ENCODE measurements around the gene MSL2. TPM values are rescaled to one million over a fixed set of nuclear protein-coding genes. Genes with fewer than 3 reads are reported as not detected.

Gene MSL2, protein sequence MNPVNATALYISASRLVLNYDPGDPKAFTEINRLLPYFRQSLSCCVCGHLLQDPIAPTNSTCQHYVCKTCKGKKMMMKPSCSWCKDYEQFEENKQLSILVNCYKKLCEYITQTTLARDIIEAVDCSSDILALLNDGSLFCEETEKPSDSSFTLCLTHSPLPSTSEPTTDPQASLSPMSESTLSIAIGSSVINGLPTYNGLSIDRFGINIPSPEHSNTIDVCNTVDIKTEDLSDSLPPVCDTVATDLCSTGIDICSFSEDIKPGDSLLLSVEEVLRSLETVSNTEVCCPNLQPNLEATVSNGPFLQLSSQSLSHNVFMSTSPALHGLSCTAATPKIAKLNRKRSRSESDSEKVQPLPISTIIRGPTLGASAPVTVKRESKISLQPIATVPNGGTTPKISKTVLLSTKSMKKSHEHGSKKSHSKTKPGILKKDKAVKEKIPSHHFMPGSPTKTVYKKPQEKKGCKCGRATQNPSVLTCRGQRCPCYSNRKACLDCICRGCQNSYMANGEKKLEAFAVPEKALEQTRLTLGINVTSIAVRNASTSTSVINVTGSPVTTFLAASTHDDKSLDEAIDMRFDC
- 16.5 TPM for total RNA-seq

DNA sequence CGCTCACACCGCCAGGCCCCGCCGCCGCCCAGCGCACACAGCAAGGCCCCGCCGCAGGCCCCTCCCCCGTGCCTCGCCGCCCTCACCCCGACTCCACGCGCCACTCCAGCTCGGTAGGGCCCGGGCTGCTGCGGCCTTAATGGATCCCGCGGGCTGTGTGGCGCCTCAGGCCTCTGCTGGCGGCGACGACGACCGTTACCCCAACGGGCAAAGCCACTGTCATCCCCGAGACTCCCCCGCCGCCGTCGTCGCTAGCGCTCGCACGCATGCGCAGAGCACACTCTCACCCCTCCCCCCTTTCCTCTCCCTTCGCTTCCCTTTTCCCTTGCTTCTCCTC, at the start of gene MSL2:
Gene MSL2 (minus strand): TSS at position 272 of the 337 bp plus-strand sequence. CDS start 1,222 bp downstream, outside the sequence.
- intact Hi-C loops (cut with DNase I): loop anchor here (1.0 to 10.0 kb wide), 7 partner anchors 53 to 819 kb away; partner anchors contain the start of genes NCK1, PCCB, PPP2R3A and STAG1
- no peaks in the 10 kb centered on the region for H3K27me3 ChIP-seq

DNA sequence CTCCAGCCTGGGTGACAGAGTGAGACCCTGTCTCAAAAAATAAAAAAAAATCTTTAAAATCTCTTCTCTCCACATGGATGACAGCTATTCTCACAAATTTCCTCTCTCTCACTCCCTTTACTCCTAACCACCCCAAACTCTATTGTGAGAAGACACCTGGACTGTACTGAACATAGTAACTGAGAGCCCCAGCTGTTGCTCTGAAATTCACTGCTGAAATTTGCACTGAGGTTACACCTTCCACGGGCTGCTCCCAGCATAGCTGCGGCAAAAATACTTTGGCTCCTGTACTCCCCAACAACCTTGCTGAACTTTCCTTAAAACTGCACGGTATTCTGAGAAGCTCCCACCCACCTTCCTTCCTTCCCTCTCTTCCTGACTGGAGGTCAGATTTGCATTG, 49.6 kb upstream of the MSL2 start:
- intact Hi-C loops (cut with DNase I): no loop called here
- H3K4me1 ChIP-seq: no peaks in the 10 kb centered on the region
- TF ChIP-seq, protein P1, sequence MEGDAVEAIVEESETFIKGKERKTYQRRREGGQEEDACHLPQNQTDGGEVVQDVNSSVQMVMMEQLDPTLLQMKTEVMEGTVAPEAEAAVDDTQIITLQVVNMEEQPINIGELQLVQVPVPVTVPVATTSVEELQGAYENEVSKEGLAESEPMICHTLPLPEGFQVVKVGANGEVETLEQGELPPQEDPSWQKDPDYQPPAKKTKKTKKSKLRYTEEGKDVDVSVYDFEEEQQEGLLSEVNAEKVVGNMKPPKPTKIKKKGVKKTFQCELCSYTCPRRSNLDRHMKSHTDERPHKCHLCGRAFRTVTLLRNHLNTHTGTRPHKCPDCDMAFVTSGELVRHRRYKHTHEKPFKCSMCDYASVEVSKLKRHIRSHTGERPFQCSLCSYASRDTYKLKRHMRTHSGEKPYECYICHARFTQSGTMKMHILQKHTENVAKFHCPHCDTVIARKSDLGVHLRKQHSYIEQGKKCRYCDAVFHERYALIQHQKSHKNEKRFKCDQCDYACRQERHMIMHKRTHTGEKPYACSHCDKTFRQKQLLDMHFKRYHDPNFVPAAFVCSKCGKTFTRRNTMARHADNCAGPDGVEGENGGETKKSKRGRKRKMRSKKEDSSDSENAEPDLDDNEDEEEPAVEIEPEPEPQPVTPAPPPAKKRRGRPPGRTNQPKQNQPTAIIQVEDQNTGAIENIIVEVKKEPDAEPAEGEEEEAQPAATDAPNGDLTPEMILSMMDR (IDR thresholded peaks at IDR 0.05): no peak

More for the DNA sequence above, at the start of gene MSL2:
- Histone ChIP-seq H3K36me3 (no peaks in the 10 kb centered on the region), H3K9me3 (no peaks in the 10 kb centered on the region), H3K4me1 (peaks cover 3 to 23% of the 10 kb centered on the region in 2 donors), H3K4me3 (peak within 1 kb of the TSS; percentile 69 to 93), H3K27ac (peak within 1 kb of the TSS; percentile 99 to 100)
- no peak for DNase-seq (ENCODE audit: low spot score in 2 of 2)
- TF ChIP-seq, protein P1 (IDR thresholded peaks at IDR 0.05): no peak

DNA sequence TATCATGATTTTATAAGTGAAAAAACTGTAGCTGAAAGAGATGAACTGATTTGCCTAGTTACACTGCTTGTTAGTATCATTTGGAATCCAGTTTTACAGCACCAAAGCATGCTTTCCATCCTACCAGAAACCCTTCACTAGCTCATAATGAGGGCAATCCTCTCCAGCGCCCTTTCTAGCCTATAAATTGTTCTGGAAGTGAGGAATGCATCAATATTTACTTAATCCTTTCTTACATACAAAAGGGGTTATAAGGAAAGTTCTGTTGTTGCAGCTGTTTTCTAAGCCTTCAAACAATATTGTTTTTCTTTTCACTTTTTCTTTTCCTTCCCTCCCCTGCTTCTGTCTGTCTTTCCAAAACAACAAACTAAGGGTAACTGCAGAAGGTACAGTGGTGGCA, 43.0 kb upstream of the MSL2 start:
- H3K4me1 ChIP-seq: no peaks in the 10 kb centered on the region
- TF ChIP-seq, protein P1 (IDR thresholded peaks at IDR 0.05): no peak
- intact Hi-C loops (cut with DNase I): no loop called here
- no peak overlapping the region for H3K27ac ChIP-seq
- DNase-seq (ENCODE audit: low spot score in 2 of 2): no peak
- no peaks in the 10 kb centered on the region for H3K27me3 ChIP-seq
- H3K36me3 ChIP-seq: no peaks in the 10 kb centered on the region
- no peak overlapping the region for H3K4me3 ChIP-seq
- H3K9me3 ChIP-seq: no peaks in the 10 kb centered on the region

More for the DNA sequence above, 49.6 kb upstream of the MSL2 start:
- DNase-seq (ENCODE audit: low spot score in 2 of 2): no peak
- no peaks in the 10 kb centered on the region for H3K36me3 ChIP-seq
- no peaks in the 10 kb centered on the region for H3K27me3 ChIP-seq
- no peak overlapping the region for H3K27ac ChIP-seq
- H3K4me3 ChIP-seq: no peak overlapping the region
- no peaks in the 10 kb centered on the region for H3K9me3 ChIP-seq

DNA sequence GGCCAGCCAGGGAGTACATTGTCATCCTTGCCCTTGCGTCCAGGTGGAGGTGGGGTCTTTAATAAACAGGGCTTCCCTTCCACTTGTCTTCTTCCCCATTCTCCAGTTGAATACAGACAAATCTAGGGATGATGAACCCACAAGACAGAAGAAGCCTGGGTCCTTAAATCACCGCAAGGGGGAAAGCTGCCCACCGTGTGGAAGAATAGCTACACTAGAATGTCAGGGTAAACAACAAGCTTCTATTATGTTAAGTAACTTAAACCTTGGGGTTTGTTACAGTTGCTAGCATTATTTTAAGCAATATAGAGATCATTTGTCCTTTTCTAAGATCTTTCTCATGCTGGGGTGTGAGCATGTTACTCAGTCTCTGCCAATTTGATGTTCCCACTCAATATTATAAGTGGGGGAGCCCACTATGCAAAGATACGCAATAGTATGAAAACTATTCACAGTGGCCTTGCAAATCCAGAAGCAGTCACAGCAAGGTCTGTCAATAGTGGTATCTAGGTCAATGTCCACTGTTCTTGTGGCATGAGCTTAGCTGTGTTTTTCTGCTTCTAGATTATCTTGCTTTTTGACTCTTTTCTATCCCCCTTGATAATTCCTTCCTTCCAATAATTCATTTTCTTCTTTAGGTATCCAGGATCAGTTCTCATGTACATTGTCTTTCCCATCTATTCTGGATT, 42.0 kb upstream of the MSL2 start:
- TF ChIP-seq, protein P1 (IDR thresholded peaks at IDR 0.05): no peak
- intact Hi-C loops (cut with DNase I): no loop called here
- no peak for DNase-seq (ENCODE audit: low spot score in 2 of 2)

DNA sequence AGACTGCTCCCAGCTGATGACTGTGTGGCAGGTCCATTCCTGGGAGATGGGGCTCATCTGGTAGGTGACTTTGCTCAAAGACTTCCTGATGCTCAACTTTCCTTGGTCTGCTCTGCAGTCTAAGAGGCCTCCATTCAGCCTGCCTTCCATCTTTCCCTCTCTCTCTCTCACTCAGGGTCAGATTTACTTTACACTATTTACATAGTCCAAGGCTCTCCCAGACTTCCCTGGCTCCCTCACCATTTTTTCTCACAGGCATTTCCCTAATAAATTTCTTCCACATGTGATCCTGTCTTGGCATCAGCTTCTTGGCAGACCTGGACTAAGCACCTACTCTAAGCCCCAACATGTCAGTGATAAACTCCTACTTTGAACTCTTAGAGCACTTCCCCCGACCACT, 41.0 kb upstream of the MSL2 start:
- Histone ChIP-seq H3K27ac (no peak overlapping the region), H3K36me3 (no peaks in the 10 kb centered on the region), H3K4me3 (no peak overlapping the region), H3K9me3 (no peaks in the 10 kb centered on the region), H3K27me3 (no peaks in the 10 kb centered on the region), H3K4me1 (no peaks in the 10 kb centered on the region)
- intact Hi-C loops (cut with DNase I): no loop called here
- TF ChIP-seq, protein P1 (IDR thresholded peaks at IDR 0.05): no peak
- no peak for DNase-seq (ENCODE audit: low spot score in 2 of 2)

More for the DNA sequence above, 42.0 kb upstream of the MSL2 start:
- Histone ChIP-seq H3K36me3 (no peaks in the 10 kb centered on the region), H3K27me3 (no peaks in the 10 kb centered on the region), H3K4me3 (no peak overlapping the region), H3K27ac (no peak overlapping the region), H3K4me1 (no peaks in the 10 kb centered on the region), H3K9me3 (no peaks in the 10 kb centered on the region)

Data from ascending aorta (tissue), 2 donors.